EL (cell line): ENCODE results near the gene REXO2.
A peak's percentile ranks its signal among the peaks of the same experiment; 100 is the strongest.

Experiments
- DNase-seq: peaks from one replicate; pipeline ENCODE4 v3.0.0-alpha.2; 2016

Gene REXO2

DNA sequence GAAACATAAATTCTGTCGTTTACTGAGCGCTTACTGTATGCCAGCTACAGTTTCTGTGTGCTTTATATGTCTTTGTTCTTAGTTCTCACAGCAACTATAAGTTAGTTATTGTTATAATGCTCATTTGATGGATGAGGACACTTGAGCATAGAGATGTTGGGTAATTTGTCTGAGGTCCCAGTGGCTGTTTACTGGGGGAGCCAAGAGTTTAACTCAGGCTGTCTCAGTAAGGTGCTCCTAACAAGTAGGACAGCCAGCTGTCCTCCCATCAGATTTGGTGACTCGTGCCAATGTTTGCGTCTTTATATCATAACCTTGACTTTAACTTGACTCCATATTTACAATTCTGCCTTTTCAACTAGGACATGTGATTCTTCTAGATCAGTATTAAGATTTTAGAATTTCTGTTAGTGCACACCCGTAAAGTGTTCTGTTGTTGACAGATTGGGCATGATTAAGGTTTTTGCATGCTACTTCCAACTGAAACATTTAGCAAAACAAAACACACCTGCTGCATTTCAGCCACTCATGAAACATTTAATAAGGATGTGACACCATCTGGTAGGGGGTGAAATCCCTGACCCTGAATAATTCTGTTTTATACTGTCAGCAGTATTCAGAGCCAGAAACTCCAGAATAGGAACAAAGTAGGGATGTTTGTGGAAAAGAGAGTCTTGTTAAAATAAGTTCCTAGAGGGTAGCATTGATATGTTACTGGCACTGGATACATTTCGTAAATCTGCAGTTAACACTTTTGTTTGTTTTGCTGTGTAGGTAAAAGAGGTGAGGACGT is 1.9 kb downstream of the REXO2 start:
- DNase-seq: no peak

DNA sequence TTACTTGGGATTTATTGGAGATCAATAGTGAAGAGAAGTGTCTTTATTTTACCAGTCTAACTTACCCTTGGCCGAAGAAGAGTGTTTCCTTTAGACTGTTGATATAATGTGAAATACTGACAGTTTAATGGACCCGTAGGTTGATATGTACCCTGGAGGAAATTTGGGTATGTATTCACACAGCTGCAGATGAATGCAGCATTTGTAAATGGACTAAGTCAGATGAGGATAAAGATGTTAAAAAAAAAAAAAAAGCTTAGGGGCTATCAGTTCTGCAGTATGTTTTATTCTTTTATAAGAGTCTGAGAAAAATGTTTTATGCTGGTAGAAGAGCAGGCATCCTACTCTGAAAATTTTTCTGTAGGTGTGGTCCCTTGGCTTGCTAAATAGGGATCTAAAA is 2.7 kb downstream of the REXO2 start:
- no peak for DNase-seq

DNA sequence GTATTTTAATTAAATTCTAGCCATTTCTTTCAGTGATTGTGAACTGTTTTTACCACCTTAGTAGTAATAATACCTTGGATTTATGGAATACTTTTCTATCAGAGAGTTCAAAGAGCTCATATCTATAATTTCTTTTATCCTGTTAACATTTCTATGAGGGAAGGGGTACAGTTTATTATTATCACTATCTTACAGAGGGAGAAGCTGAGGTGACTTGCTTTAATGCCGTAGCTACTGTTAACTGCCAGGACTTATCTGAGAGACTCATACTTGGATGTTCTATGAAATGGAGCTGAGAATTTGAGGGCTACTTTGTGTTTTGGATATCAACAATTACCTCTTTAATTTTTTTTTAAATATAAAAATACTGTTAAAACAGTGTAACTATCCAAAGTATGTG is 3.3 kb downstream of the REXO2 start:
- DNase-seq: no peak

DNA sequence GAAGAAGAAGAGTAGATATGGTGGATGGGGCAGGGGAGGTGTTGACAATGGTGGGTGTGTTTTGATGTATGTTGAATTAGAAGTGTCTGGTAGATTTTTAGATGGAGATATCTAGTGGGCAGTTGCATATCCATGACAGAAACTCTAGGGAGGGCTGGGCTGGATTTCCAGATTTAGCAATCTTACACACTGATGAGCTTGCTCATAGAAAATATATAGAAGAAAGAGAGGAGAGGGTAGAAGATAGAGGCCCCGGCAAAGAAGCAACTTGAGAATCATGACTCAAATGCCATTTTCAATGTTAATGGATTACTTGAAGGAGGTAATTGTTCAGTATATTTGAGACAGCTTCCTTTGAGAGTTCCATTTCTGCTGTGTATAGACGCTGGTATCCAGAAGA is 8.2 kb downstream of the REXO2 start:
- DNase-seq: no peak

DNA sequence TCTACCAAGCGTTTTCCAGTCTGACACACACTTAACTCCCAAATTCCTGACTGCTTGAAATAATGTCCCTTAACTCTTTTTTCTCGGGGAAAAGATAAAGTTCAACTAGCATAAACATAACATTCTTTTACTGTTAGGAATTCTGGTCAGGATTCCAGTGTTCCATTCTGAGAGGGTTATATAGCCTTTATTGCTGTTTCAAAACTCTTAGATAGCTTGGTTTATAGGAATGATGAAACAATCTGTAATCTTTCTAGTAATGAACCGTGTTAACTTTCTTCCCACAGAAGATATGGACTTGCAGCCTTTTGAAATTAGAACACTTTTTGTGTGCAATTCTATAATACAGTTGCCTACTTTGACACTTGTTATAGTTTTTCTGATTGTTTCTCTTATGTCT is 8.6 kb downstream of the REXO2 start:
- DNase-seq: peak; percentile 56

DNA sequence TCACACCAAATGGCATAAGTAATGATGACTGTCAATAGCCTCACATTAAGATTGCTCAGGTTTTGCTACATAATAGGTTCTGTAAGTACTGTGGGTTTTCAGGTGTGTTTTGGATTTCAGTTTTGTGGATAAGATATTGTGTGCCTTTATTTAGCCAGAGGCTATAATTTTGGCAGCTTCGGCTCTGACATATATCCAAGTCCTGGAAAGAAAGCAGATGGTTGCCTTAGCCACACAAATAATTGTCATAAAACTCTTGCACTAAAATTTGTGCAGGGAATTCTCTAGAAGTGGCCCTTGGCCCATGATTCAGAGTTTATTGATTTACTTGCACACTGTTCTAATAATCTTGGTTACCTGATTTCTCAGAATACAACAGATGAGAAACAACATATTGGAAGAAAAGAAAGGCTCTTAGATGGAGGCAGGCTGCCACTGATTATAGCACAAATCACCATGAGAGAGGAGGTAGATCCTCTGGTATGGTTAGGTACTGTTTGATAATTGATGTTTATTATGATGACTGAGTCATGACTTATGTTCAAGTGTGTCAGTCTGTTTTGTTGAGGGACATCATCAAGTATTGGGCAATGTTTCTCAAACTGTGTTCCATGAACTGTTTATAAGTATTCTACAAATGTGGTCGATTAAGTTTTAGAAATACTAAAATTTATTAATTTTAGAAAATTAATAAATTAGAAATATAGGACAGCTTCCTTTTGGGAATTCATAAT is 9.6 kb downstream of the REXO2 start:
- DNase-seq: peak; percentile 11

DNA sequence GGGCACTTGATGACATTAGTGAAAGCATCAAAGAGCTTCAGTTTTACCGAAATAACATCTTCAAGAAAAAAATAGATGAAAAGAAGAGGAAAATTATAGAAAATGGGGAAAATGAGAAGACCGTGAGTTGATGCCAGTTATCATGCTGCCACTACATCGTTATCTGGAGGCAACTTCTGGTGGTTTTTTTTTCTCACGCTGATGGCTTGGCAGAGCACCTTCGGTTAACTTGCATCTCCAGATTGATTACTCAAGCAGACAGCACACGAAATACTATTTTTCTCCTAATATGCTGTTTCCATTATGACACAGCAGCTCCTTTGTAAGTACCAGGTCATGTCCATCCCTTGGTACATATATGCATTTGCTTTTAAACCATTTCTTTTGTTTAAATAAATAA is 10.6 kb downstream of the REXO2 start:
- DNase-seq: no peak

DNA sequence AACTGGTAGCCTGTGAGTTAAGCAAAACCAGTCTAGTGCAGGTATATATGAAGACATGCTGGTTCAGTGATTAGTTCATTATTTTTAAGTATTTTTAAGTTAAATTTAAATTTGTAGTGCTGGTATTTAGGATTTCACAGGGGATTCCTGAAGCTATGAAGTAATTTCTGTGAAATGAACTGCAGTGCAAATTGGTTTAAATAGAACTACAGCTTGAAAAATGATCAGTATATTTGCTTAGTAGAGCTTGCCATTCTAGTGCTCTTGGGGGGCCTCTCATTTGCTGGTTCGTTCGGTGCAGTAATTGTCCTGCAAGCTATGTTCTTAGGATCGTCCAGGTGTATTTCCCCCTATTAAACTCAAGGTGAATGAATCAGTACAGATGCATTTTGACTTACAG is 13.1 kb downstream of the REXO2 start:
- DNase-seq: no peak

DNA sequence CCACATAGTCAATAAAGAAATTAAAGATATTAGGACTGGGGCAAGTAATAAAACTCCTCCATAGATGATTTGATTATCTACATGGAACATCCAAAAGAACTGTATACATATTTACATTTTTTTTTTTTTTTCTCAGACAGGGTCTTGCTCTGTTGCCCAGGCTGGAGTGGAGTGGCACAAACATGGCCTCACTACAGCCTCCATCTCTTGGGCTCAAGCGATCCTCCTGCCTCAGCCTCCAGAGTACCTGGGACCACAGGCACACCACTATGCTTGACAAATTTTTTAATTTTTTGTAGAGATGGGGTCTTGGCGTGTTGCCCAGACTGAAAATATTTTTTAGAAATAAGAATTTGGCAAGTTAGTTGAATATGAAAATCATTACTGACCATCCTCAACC is 24.7 kb downstream of the REXO2 start:
- DNase-seq: no peak

DNA sequence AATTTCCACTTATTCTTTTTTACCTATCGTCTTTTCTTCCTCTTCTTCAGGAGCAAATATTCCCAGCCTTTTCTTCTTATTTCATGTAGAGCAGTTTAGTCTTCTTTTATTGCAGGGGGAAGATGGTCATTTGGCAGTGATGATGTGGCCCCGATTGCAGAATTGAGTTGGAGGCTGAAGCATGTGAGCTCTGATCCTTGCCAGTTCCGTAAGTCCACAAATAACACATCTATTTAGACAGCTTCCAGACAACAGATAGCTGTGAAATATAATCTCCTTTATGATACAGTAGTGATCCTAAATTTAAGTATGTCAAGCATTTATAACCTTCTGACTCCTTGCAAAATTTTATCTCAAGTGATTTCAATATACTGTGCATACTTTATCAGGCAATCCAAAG is 27.5 kb downstream of the REXO2 start:
- DNase-seq: no peak

DNA sequence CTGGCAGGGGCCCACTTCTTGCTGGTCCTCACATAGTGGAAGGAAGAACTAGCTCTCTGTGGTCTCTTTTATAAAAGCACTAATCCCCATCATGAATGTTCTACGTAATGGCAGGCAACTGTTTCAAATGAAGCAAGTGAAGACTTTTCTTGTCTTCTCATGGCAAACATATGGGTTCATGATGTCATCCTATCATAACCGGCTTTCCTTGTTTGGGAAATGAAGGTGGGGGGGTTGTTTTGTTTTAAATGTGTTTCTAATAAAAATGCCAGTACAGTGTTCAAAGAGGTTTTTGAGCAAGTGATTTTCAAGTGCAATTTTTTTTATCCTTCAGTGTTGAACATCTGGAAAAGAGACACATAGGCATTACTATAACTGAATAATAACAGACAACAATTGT is 33.4 kb downstream of the REXO2 start:
- no peak for DNase-seq

DNA sequence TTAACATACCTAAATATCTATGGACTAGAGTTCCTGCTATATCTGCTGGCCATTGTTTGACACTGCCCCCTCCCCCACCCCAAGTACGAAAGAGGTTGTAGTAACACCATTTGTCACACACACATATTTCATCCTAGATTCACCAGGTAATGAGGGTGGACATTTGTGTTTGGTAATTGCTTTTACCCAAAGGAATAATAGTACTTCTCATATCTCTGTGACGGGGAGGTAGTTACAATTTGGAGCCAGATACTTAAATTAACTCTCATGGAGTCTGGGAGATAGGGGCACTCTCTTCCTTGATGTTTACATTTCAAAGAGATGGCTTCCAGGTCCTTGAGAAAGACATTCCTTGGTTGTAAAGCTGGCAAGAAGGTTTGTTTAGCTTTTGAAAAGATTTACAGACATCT is 38.7 kb downstream of the REXO2 start:
- no peak for DNase-seq

DNA sequence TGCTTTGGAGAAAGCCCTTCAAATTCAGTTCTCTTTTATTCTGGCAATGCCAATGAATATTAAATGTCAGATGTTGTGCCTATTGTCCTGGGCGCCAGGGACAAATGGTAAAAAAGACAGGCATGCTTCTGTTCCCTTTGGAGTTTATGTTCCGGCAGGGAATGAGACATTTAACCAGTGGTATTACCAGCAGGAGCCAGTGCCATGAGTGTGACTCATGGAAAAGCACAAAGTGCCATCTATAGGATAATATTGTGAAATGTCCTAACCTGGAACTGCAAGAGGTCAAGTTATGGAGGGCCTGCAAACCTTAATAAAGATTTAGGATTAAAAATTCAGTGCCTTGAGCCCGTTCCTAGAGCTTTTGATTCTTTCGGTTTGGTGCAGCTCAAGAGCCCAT is 39.5 kb downstream of the REXO2 start:
- DNase-seq: peak; percentile 13

DNA sequence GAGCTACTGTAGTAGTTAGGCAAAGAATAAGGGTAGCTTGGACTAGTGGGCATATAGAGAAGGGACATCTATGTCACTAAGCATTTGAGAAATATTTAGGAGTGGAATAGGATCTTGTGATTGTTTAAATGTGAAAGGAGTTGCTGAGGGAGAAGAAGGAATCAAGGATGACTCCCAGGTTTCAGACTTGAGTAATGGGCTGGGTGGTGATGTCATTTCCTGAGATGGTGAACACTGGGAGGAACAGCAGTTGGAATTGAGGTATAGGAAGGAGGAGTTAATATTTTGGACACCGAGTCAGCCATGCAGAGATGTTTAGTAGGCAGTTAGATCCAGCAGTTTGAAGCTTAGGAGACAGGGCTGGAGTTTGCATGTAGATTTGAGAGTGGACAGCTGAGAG is 40.1 kb downstream of the REXO2 start:
- DNase-seq: peak; percentile 8

DNA sequence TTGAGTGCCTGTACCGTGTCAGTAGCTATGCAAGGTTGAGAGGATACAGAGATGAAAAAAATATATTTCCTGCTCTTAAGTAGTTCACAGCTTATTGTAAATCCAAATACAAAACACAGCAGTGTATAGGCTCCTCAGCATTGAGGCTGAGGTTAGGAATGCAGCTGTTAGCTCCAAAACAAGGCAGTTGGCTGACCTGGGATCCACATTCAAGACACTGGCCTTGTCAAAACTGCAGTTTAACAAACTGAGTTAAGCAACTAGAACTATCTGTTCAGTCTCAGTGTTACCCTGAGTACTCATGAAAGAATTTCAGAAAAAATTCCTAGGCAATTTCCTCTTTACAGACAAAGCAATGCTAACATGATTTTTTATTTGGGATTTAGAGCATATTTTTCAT is 42.8 kb downstream of the REXO2 start:
- no peak for DNase-seq

DNA sequence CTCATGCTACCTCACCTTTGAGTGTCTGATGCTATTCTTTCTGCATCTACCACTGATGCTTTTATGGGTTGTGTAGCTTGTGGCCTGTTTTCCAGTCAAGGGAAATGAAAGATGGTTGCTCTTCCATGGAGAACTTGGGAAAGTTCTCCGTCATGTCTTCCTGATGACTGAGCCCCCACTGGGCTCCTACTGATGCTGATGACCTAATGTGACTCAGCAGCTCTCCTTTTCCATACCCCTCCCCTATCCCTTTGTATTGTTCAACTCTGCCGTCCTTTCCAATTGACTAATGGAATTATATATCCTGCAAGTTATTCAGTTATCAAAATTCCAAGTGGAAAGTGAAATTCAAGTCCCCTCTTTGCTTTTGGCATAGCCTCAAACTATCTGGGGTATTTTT is 44.7 kb downstream of the REXO2 start:
- DNase-seq: no peak

DNA sequence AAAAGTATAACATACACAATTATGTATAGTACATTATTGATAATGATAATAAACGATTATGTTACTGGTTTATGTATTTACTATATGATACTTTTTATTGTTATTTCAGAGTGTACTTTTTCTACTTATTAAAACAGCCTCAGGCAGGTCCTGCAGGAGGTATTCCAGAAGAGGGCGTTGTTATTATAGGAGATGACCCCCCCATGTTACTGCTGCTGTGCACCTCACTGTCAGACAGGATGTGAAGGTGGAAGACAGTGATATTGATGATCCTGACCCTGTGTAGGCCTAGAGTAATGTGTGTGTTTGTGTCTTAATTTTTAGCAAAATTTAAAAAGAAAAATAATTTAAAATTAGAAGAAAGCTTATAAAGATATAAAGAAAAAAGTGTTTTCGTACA is 57.6 kb downstream of the REXO2 start:
- no peak for DNase-seq

DNA sequence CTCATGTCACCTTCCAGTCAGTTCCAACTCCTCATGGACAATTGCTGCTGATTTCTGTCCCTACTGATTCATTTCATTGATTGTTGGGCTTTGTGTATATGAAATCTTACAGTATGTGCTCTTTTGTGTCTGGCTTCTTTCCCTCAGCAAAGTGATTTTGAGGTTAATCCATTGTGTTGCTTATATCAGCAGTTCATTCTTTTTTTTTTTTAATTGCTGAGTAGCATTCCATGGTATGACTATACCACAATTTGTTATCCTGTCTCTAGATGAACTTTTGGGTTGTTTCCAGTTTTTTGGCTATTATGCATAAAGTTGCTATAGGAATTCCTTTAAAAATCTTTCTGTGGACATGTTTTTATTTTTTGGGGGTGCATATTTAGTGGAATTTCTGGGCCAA is 60.5 kb downstream of the REXO2 start:
- no peak for DNase-seq
